Middle frontal gyrus (tissue), 1 donor: ENCODE results near the gene SH3RF3.

Source experiments
- DNase-seq: peaks from one replicate; pipeline ENCODE4 v3.0.0-alpha.2; 2015; ENCODE audit warnings: low spot score; ENCODE audit errors: extremely low spot score

SH3RF3 gene

DNA sequence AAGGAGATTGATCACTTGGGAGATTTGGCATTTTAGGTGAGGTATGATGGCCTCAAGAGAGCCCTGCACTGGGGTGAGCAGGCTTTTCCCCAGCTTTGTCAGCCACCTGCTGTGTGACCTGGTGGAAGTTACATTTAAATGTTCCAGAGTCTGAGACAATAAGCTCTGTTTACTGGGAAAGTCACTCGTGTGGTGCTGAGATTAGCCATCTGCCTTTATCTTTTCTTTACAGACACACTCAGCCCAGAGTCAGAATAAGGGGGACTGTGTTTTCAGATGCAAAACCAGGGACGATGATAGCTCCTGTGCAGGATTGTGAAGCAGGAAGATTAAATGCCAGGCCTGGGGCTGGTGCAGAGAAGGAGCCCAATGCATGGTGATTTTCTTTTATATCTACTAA is 47.9 kb downstream of the SH3RF3 start:
- no peak for DNase-seq

DNA sequence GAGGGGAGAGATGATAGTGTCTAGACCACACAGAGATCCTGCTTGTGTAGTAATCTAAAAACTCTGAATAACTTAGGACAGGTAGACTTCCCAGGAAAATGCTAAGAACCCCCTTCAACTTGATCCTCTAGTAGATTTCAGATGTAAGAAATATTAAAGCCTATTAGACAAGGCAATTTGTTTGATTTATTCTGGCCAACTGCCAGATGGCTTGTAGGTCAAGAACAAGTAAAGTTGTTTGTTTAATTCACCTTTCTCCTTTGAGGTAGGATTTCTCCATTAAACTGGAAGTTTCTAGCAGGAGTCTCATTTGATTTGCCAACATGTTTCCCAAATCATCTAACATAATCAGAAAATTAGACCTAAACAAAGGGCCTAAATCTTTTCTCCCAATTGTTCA is 48.6 kb downstream of the SH3RF3 start:
- no peak for DNase-seq

DNA sequence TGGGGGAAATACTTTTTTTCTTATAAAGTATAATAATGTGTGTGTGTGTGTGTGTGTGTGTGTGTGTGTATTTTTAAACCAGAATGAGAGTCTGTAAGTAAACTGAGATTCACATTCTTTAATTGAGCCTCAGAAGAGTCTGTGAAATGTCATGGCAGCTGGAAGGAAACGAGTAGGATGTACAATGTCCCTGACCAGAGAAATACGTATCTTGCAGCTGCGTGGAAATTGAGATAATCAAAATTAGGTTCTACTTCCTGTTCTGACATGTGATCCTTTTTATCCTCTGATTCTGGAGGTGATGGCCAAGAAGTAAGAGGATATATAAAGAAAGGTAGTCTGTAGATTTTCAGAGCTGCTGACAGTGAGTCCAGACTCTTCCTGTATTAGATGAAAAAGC is 50.0 kb downstream of the SH3RF3 start:
- DNase-seq = no peak

DNA sequence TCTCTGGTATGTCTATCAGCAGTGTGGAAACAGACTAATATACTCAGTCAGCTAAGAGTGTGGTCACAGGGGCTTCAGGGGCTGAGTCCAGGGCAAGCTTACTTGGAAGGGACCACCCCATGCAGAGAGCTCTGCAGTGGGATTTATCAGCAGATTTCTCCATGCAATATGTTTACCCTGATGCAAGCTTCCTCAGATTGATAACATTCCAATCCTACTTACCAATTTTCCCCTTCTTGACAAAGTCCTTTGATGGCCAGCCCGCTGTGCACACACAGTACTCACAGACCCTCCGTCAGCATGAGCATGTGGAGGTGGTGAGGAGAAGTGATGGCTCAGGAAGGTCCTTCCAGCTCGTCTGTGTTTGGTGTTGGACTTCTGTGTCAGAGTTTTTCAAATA is 51.8 kb downstream of the SH3RF3 start:
- no peak for DNase-seq

DNA sequence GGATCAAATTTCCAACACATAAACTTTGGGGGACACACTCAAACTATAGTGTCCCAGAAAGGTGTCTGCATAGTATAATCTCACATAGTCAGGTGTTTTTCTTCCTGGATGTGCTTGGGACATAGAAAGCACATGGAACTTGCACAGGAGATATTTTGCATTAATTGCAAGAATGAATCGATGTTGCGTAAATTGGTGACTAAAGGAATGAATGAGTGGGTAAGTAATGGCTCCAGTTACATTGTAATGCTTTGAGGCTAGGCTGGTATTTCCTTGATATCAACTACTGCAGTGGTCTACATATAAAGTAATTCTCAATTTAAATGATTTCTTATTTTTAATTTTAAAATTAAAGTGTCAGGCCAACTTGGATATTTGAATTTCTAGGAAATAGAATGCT is 53.4 kb downstream of the SH3RF3 start:
- no peak for DNase-seq

DNA sequence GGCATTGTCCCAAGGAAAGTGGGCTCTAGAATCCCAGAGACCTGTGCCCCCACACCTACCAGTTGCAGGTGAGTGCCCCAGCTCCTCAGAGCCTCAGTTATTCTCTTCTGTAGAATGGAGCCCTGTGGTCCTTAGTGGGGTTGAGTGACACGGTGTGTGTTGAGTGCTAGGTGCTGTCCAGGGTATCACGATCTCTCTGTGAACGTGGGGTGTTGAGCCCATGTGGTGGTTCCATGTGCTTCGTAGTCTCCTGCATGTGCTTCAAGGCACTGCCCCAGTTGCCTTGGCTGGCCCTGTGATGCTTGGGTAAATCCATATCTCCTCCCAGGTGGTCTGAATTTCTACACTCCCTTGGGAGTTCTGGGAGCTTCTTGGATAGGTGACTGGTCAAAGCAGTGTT is 54.9 kb downstream of the SH3RF3 start:
- no peak for DNase-seq

DNA sequence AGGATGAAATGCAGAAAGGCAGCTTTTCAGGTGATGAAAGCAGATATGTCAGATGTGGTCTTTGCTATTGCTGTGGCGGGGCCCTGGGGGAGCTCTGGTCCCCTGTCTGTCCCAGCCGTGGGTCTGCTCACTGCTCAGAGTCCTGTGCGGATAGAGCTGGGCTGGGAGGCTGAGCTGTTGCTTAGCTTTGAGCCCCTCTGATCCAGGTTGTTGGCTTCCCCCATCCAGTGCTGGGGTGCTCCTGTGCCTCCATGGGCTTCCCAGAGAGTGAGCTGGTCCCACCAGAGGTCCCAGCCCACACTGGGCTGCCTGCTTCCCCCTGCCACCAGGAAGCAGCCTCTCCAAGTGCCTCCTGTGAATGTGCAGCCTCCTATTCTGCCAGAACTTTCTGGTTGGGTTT is 55.4 kb downstream of the SH3RF3 start:
- DNase-seq = no peak

DNA sequence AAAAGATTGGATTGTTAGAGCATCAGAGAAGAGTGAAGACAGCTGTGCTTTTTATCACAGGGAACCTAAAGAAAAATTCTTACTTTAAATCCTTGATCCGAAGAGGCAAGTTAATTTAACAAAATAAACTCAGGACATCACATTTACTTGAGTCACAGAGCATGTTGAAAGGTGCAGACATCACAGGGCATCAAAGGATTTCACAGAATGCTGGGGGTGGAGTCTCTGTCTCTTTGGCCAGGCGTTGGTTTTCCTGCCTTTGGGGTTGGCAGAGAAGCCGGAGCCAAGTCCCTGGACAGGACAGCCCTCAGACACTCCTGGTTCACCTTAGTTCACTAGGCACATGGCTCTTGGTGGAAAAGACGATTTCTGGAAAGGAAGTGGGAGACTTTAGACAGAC is 56.3 kb downstream of the SH3RF3 start:
- no peak for DNase-seq

DNA sequence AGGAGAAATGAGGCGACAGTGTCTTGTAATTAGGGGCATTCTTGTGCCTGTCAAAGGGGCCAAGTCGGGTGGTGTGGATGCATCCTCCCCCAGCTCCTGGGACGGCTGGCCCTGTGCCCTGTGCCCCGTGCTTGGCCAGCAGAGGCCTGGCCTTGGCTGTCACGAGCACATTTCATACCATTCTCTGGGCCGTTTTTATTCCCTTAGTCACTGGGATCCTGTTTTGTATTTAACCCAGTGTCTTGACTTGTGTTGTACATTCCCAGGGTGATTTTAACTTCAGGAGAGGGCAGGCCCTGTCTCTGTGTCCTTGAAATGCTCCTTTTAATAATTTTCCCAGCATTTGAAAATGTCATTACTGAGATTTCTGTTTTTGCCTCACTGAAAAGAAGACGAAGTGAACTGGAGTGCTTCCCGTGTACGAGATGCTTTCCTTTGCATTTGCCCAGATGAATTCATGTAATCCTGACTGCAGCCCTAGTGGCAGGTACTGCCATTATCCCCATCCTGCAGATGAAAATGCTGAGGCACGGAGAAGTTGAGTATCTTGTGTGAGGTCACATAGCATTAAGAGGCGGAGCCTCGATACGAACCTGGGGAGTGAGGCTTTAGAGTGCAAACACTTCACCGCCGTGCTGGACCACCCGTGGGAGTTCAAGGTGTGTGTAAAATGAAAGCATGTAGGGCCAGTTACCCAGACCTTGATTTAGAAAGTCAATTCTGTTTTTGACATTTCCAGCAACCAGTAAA is 57.0 kb downstream of the SH3RF3 start:
- no peak for DNase-seq

DNA sequence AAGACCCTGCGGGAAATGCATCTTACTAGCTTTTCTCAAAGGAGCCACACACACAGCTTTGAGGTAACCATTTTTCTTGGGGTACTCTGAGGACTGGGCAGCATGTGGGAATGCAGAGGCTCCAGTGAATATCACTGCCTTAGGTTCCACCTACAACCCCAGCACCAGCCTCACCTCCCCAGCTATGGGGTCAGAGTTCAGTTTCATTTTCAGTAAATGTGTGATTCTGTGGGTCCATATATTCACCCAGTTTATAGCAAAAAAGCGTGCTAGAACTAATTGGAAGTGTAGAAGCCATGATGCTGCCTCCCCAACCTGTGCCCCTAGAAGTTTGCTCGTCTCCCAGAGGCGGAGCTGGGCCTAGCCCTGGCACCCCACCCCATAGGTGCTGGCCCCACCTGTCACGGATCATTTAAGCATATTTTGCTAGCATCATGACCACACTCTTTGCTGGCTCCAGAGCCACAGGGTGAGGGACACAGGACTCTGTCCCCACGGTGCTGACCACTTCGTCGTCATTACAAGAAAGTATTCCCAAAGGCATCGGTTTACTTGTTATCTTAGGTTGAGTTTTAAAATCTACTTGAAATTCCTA is 57.7 kb downstream of the SH3RF3 start:
- DNase-seq = no peak

DNA sequence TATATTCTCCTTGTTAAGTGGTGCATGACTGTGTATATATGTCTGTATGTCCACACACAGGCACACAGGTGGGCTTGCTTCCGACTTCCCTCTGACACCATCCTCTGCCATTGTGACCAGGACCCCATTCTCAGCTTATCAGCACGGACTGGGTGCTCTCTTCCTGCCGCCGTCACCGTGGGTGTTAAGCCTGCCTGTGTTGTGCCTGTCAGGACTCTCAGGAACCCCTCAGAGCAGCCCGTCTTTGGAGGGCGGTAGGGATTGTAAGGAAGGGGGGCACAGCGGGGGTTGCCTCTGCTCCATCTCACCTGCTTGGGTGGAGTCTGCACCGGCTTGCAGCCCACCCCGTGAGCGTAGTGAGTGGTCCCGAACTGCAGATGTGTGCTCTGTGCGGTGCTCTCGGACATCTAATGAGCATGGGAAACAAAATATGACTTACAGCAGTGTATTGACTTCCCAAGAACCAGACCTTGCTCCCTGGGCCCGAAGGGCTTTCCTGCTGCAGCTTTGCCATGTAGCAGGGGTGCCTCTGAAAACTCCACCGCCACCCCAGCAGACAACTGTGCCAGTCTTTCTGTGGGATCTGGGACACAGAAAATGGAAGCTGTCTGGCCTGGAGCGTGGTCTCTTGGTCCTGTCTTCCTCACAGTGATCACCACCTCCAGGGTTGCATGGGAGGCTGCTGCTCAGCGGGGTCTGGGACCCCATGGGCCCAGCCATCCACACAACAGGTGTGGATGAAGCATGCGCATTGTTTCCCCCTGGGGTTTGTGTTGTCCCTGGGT is 58.9 kb downstream of the SH3RF3 start:
- no peak for DNase-seq

DNA sequence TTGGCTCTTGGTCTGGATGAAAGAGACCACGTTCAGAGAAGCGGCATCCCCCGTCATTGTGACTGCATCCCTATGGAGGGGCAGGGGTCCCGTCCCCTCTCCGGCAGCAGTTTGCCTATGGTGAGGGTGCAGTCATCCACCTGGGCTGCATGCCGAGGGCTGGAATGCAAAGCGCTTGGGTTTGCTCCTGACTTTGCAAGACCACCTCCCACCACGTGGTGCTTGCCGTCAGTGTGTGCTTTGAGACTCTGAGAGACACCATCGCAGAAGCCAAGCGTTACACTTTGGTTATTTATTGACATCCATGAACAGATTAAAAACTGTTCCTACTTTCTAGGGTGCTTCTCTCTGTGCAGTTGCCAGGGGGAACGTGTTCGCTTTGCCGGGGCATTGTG is 59.5 kb downstream of the SH3RF3 start:
- DNase-seq = no peak

DNA sequence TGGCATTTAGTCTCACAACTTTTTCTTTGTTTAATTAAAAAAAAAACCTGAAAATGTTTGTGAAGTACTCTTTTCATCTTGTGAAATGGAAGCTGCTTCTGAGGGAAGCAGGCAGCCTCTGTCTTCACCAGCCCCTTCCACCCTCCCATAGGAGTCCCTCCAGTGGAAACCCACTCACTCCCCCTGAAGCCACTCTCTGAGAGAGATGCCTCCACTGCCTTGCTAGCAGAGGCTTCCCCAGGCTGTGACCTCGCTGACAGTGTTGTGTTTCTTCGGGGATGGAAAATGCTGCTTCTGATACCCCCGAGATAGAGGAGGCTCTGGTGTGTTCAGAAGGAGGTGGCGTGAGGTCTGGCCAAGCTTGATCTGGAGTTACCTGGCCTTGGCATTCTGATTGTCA is 59.9 kb downstream of the SH3RF3 start:
- DNase-seq = no peak

DNA sequence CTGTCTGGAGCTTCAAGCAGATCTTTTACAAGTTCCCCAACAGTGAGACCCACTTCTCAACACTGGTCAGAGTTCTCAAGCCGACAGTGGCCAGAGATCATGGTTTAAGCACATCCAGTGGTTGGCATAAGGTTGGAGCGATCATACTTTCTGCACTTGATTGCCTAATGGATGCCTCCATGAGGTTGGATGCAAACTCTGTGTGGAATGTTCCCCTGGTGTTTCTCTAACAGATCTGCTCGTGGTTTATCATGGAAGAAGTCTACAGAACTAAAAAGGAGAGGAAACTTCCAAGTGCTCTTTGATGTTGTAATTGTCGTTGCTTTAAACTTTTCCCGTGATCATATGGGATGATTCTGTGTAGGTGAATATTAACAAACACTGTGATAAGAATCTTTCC is 60.7 kb downstream of the SH3RF3 start:
- no peak for DNase-seq

DNA sequence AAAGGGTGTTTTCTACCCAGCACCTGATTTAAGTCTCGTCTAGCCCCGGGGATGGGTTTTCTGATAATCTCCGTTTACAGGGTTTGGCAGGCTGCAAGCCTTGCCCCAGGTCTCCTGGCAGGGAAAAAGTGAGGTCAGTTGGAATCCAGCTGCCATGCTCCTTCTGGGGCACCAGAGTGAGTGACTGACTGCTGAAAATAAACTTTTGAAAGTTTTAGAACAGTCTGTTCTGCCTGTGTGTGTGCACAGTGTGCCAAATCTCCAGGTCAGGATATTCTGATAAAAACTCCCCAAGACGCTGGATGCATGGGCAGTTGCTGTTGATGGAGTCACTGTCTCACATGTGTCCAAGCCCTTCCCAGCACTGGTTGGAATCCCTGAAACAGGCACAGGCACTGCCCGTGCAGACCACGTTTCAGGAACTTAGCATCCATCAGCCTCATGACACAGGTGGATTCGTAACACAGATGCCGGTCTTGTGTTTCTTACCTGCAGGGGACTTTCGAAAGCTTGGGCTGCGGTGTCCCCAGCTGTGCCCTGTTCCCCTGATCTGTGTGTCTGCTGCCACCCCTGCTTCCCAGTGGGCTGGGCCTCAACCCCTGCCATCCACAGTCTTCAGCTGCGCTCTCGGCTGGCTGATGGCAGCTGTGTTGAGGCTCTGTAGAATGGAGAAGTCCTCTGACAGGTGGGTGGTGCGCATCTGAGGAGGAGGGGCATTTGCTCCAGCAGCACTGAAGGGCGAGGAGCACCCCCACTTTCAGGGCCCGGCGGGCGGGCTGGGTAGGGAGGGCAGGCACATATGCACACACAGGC is 65.0 kb downstream of the SH3RF3 start:
- no peak for DNase-seq

DNA sequence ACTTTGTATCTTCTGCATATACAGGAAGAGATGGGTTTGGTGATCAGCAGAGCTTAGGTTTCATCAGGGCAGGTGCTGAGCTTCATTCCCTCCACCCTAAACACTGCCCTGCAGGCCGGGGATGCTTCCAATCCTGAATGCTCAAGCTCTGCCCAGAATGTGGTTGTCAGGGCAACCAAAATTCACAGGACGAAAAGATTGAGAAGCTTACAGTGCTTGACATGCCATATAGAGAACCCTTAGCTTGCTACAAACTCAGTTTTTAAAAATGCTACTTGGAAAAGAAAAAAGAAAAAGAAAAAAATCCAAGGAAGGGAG is 65.6 kb downstream of the SH3RF3 start:
- DNase-seq = no peak

DNA sequence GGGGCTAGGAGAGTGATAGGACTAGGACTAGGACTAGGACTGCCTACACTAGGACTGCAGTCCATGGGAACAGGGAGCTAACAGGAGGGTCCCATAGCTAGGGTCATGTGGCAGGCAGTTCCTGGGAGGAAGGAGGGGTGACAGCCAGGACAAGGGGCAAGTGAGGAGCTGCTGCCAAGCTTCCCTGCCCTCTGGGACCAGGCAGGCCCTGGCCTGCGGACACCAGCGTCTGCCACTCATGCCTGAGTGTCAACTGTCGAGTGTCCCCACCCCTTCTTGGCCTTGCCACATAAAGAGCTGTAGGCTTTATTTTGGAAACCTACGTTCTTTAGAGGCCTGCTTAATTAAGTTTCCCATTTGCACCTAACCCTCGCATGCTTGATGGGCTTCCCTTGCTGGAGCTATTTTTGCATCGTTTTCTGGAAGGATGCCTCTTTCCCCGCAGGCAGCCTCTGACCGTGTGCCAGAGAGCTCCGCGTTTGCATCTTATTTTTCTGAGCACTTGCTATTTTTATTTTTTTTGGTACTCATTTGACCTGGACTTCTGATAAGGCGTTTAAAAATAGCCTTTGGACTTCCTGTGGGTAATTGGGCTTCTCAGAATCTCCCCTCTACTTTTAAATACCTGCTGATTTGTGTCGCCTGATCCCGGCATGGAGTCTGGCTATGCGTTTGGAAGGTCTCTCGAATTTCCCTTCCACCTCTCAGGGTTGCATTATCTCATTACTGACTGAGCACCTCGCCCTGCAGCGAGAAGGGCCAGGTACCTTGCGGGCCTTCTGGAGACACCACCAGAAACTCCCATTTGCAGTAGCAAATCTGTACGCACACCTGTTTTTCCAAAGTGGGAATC is 66.4 kb downstream of the SH3RF3 start:
- DNase-seq = no peak

DNA sequence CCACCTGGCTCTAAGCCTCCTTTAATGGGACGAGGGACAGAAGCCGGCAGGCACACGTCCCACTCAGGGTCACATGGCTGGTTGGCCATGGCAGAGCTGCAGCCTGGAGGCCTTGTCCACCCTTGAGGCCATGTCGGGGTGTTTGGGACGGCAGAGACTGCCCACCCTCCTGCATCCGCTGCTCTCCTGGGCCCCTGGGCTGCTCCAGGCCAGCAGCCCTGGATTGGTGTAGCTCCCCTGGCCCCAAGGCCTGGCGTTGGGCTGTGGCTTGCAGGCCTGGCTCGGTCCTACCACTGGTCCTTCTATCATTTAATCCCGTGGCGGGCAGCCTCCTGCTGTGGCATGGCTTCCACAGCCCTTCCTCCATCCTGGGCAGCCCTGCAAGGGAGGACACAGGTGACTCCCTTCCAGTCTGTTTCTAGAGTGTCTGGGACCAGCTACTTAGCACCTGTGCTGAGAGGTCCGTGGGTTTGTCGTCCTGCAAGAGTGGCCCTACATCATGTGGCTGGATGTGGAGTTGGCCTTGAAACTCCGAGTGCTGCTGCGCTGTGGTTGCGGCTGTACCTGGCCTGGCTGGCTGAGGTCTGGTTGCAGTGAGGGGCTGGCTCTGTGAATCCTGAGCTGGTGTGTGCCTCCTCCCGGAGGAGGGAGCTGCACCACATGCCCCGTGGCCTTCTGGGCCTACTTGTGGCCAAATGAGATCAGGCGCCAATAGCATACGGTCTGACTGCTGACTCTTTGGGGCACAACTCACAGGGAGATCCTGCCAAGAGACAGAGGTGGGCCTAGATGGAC is 67.3 kb downstream of the SH3RF3 start:
- DNase-seq = no peak

DNA sequence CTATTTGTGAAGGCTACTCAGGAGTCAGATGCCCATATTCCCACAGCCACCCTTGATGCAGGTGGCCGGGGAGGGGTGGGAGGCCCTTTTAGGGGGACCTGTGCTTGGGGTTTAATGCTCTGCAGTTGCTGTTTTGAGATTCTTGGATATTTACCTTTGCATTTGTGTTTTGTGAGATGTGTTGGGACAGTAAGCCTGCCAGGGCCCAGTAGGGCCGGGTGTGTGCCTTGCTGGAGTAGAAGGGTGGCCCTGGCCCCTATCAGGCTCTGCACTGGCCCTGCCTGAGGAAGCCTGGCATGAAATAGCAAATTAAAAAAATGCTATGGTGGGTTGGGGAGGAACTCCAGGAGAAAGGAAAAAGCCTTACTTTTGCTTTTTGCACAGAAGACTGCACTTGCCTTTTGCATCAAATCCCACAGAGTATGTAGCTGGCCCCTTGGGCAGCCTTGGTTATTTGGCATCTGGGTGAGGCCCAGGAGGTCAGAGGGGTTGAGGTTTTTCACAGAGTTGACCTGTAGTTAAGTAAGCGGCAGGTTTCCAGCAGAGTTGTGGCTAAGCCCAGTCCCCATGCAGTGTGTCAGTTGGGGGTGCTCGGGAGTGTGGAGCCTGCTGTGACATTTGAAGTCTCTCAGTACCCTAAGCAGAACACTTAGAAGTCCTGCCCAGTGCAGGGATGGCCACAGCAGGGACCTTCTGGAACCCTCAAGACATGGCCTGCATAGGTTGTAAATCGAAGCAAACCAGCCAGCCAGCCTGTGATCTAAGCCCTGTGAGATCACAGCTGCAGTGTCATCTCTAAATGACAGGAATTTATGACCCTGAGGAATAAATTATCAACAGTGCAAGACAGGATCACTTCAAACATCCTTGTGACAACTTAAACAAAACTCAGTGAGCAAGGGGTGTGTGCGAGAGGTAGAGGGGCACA is 68.8 kb downstream of the SH3RF3 start:
- DNase-seq = no peak
